OCI-LY1 (cell line): Measurements from ENCODE around the gene POU5F2.

Source experiments
- H2AFZ ChIP-seq: fragments of 200-600 bp; sonication (generic), shearing (Covaris generic); 2 replicates; pipeline ENCODE4 v1.6.0; 2014; ENCODE audit warnings: antibody characterized with exemption, mild to moderate bottlenecking, low read length
- H3F3A ChIP-seq: fragments of 200-600 bp; sonication (generic), shearing (Covaris generic); 2 replicates; pipeline ENCODE4 v1.6.0; 2014; ENCODE audit warnings: mild to moderate bottlenecking, antibody characterized with exemption, low read length, moderate library complexity; ENCODE audit not compliant: insufficient read depth
- H3K27ac ChIP-seq: fragments of 200-600 bp; sonication (generic); 2 replicates; pipeline ENCODE4 v1.5.1; 2014; ENCODE audit warnings: low read length, mixed run types, mild to moderate bottlenecking, low read depth; ENCODE audit not compliant: poor library complexity, severe bottlenecking
- H3K27me3 ChIP-seq: fragments of 200-600 bp; sonication (generic); 2 replicates; pipeline ENCODE4 v1.6.0; 2014; ENCODE audit warnings: antibody characterized with exemption, mild to moderate bottlenecking, low read length, moderate library complexity; ENCODE audit not compliant: insufficient read depth
- H3K36me3 ChIP-seq: fragments of 200-600 bp; sonication (generic); 2 replicates; pipeline ENCODE4 v1.6.1; 2014; ENCODE audit warnings: mild to moderate bottlenecking, antibody characterized with exemption, low read length, moderate library complexity, mixed read lengths; ENCODE audit not compliant: insufficient read depth
- H3K4me1 ChIP-seq: fragments of 200-600 bp; sonication (generic); 2 replicates; pipeline ENCODE4 v1.5.1; 2014; ENCODE audit warnings: mild to moderate bottlenecking, low read length, moderate library complexity; ENCODE audit not compliant: insufficient read depth, severe bottlenecking
- H3K4me2 ChIP-seq: fragments of 200-600 bp; sonication (generic), shearing (Covaris generic); 2 replicates; pipeline ENCODE4 v1.6.1; 2014; ENCODE audit warnings: low read length
- H3K4me3 ChIP-seq: fragments of 200-600 bp; sonication (generic); 2 replicates; pipeline ENCODE4 v1.5.1; 2014; ENCODE audit warnings: low read length, low read depth, mild to moderate bottlenecking, mixed read lengths; ENCODE audit not compliant: poor library complexity, severe bottlenecking
- H3K79me2 ChIP-seq: fragments of 200-600 bp; shearing (Covaris generic); 2 replicates; pipeline ENCODE4 v1.6.1; 2016; ENCODE audit warnings: mixed run types, low read length, mixed read lengths; ENCODE audit not compliant: insufficient read depth
- H3K9ac ChIP-seq: fragments of 200-600 bp; sonication (generic), shearing (Covaris generic); 2 replicates; pipeline ENCODE4 v1.6.1; 2014; ENCODE audit warnings: mild to moderate bottlenecking, low read length, mixed read lengths
- H3K9me2 ChIP-seq: fragments of 200-600 bp; sonication (generic), shearing (Covaris generic); 2 replicates; pipeline ENCODE4 v1.6.1; 2014; ENCODE audit warnings: low read depth, mild to moderate bottlenecking, low read length, mixed read lengths
- H3K9me3 ChIP-seq: fragments of 200-600 bp; shearing (Covaris generic); 2 replicates; pipeline ENCODE4 v1.6.1; 2014; ENCODE audit warnings: low read length, mixed read lengths
- H4K20me1 ChIP-seq: fragments of 200-600 bp; sonication (generic), shearing (Covaris generic); 2 replicates; pipeline ENCODE4 v1.6.0; 2016; ENCODE audit warnings: mild to moderate bottlenecking, low read length; ENCODE audit not compliant: insufficient read depth
- EZH2 ChIP-seq: fragments of 200-600 bp; sonication (generic), shearing (Covaris generic); IDR thresholded peaks from 2 replicates; pipeline ENCODE4 v1.8.0; 2017; ENCODE audit warnings: borderline replicate concordance, mixed run types, mild to moderate bottlenecking, antibody characterized with exemption, low read length, moderate library complexity, mixed read lengths
- TF ChIP-seq, protein P1 (sequence below): fragments of 200-600 bp; sonication (generic), shearing (Covaris generic); IDR thresholded peaks from 2 replicates; pipeline ENCODE4 v1.5.1; 2017; ENCODE audit warnings: mild to moderate bottlenecking, antibody characterized with exemption, low read length, moderate library complexity, mixed read lengths

The POU5F2 gene

DNA sequence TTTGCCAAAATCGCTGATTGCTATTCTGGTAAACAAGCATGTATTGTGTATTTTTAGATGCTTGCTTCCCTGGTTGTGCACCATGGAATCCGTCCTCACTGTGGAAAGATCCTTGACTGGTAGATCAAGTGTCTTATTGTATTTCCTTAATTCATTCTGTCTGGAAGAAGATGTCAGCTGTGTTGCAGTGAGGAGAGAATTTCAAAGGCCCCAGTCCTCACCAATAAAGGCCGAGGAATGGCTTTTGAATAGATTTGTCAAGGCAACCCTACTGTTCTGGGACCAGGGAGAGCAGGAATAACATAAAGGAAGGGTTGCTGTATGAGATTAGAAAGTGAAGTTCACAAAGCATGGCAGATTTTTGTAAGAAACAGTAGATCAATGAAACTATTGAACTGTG, 36.2 kb upstream of the POU5F2 start:
- no peaks in the 10 kb centered on the region for H3K4me1 ChIP-seq
- no peaks in the 10 kb centered on the region for H3F3A ChIP-seq
- H3K27me3 ChIP-seq, result no peaks in the 10 kb centered on the region

DNA sequence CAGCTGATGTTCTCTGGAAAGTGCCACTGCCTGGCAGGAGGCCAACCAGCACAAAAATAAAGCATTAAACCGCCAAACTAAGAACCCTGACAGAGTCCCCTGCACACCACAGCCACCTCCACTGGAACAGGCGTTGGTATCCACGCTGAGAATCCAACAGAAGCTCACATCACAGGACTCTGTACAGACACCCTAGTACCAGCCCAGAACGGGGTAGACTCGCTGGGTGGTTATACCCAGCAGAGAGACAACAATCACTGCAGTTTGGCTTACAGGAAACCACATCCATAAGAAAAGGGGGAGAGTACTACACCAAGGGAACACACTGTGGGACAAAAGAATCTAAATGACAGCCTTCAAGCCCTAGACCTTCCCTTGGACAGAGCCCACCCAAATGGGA, 15.0 kb upstream of the POU5F2 start:
- Histone ChIP-seq H3F3A (no peaks in the 10 kb centered on the region), H3K9ac (no peak overlapping the region), H3K4me3 (no peak overlapping the region), H3K9me2 (no peaks in the 10 kb centered on the region), H3K4me2 (no peak overlapping the region), H3K4me1 (peaks cover 6% of the 10 kb centered on the region), H3K27me3 (no peaks in the 10 kb centered on the region), H3K79me2 (no peaks in the 10 kb centered on the region), H4K20me1 (no peaks in the 10 kb centered on the region), H3K27ac (no peak overlapping the region), H2AFZ (no peak overlapping the region), H3K36me3 (no peaks in the 10 kb centered on the region), H3K9me3 (no peaks in the 10 kb centered on the region)
- TF ChIP-seq, protein P1, sequence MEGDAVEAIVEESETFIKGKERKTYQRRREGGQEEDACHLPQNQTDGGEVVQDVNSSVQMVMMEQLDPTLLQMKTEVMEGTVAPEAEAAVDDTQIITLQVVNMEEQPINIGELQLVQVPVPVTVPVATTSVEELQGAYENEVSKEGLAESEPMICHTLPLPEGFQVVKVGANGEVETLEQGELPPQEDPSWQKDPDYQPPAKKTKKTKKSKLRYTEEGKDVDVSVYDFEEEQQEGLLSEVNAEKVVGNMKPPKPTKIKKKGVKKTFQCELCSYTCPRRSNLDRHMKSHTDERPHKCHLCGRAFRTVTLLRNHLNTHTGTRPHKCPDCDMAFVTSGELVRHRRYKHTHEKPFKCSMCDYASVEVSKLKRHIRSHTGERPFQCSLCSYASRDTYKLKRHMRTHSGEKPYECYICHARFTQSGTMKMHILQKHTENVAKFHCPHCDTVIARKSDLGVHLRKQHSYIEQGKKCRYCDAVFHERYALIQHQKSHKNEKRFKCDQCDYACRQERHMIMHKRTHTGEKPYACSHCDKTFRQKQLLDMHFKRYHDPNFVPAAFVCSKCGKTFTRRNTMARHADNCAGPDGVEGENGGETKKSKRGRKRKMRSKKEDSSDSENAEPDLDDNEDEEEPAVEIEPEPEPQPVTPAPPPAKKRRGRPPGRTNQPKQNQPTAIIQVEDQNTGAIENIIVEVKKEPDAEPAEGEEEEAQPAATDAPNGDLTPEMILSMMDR, result no peak
- TF ChIP-seq EZH2, result no peak

More for the DNA sequence above, 36.2 kb upstream of the POU5F2 start:
- no peaks in the 10 kb centered on the region for H3K9me2 ChIP-seq
- H3K9ac ChIP-seq, result no peak overlapping the region
- no peak overlapping the region for H3K4me2 ChIP-seq
- no peaks in the 10 kb centered on the region for H3K36me3 ChIP-seq
- no peak overlapping the region for H3K27ac ChIP-seq
- H2AFZ ChIP-seq, result no peak overlapping the region
- no peaks in the 10 kb centered on the region for H4K20me1 ChIP-seq
- no peaks in the 10 kb centered on the region for H3K9me3 ChIP-seq
- no peaks in the 10 kb centered on the region for H3K79me2 ChIP-seq
- no peak for TF ChIP-seq EZH2
- TF ChIP-seq, protein P1, result no peak
- H3K4me3 ChIP-seq, result no peak overlapping the region

DNA sequence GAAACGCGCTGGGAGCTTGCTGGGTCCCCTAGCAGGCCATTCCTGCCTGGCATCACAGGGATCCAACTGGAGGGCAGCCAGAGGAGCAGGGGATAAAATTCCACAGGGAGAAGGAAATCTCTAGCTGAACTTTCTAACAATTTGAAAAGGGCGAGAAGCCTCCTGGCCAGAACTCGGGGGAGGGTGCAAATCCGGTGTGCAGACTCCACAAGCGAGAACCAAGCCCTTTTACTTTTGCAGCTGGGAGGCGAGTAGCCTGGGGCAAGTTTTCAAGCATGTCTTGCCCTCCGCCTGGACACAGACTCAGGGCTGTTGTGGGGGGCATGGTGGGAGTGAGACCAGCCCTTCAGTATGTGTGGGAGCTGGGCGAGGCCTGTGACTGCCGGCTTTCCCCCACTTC, 14.3 kb upstream of the POU5F2 start:
- Histone ChIP-seq H3K9ac (no peak overlapping the region), H3K4me2 (no peak overlapping the region), H3K79me2 (no peaks in the 10 kb centered on the region), H3K4me3 (no peak overlapping the region), H2AFZ (no peak overlapping the region), H3K4me1 (peaks cover 6% of the 10 kb centered on the region), H3K9me3 (no peaks in the 10 kb centered on the region), H3K27me3 (no peaks in the 10 kb centered on the region), H3K36me3 (no peaks in the 10 kb centered on the region), H3F3A (no peaks in the 10 kb centered on the region), H4K20me1 (no peaks in the 10 kb centered on the region), H3K9me2 (no peaks in the 10 kb centered on the region), H3K27ac (no peak overlapping the region)
- no peak for TF ChIP-seq EZH2
- TF ChIP-seq, protein P1, result no peak
